ES-I3 (cell line): ENCODE data around the gene SLC26A11.

Experiments
- H3K36me3 ChIP-seq: 2 replicates; pipeline ENCODE4 v1.6.1; 2013; ENCODE audit warnings: mild to moderate bottlenecking, low read length, control low read depth, moderate library complexity; ENCODE audit not compliant: insufficient read depth
- H3K4me1 ChIP-seq: 2 replicates; pipeline ENCODE4 v1.6.1; 2013; ENCODE audit warnings: mild to moderate bottlenecking, control low read depth, low read length; ENCODE audit not compliant: insufficient read depth
- H3K9ac ChIP-seq: 2 replicates; pipeline ENCODE4 v1.6.1; 2013; ENCODE audit warnings: low read depth, mild to moderate bottlenecking, low read length, moderate library complexity
- H3K9me3 ChIP-seq: 2 replicates; pipeline ENCODE4 v1.6.1; 2013; ENCODE audit warnings: mild to moderate bottlenecking, low read length, moderate library complexity; ENCODE audit not compliant: control insufficient read depth, insufficient read depth

SLC26A11 gene

GRCh38 chr17:80220054-80220735 lies at the start of gene SLC26A11, which contains the start of gene SGSH:
Gene SLC26A11 (plus strand): TSS chr17:80220427. CDS start chr17:80221561, 1,134 bp downstream.
Gene SGSH (minus strand): TSS chr17:80220333. CDS start chr17:80220313, 20 bp downstream.
- peak within 1 kb of the TSS; percentile 98 for H3K9ac ChIP-seq
- H3K36me3 ChIP-seq: no peaks in the 10 kb centered on the region

GRCh38 chr17:80171681-80172080 lies 48.5 kb upstream of the SLC26A11 start:
- no peaks in the 10 kb centered on the region; the same call in 1 of the 2 replicates for H3K4me1 ChIP-seq
- H3K9me3 ChIP-seq: no peaks in the 10 kb centered on the region
- no peaks in the 10 kb centered on the region for H3K36me3 ChIP-seq
- H3K9ac ChIP-seq: no peak overlapping the region

More at GRCh38 chr17:80220054-80220735, at the start of gene SLC26A11, which contains the start of gene SGSH:
- Histone ChIP-seq H3K9me3 (no peaks in the 10 kb centered on the region), H3K4me1 (peaks cover 9% of the 10 kb centered on the region)

- Histone ChIP-seq H3K9ac (no peak overlapping the region), H3K36me3 (no peaks in the 10 kb centered on the region), H3K9me3 (no peaks in the 10 kb centered on the region), H3K4me1 (no peaks in the 10 kb centered on the region; the same call in 1 of the 2 replicates)
Measured at GRCh38 chr17:80173126-80173525, 47.1 kb upstream of the SLC26A11 start.

- Histone ChIP-seq H3K9me3 (no peaks in the 10 kb centered on the region), H3K9ac (no peak overlapping the region), H3K36me3 (no peaks in the 10 kb centered on the region), H3K4me1 (no peaks in the 10 kb centered on the region; the same call in 1 of the 2 replicates)
Measured at GRCh38 chr17:80173916-80174315, 46.3 kb upstream of the SLC26A11 start.

GRCh38 chr17:80176757-80177156 lies 43.5 kb upstream of the SLC26A11 start:
- Histone ChIP-seq H3K9ac (no peak overlapping the region), H3K36me3 (no peaks in the 10 kb centered on the region), H3K4me1 (no peaks in the 10 kb centered on the region; the same call in 1 of the 2 replicates), H3K9me3 (no peaks in the 10 kb centered on the region)

- Histone ChIP-seq H3K4me1 (no peaks in the 10 kb centered on the region; the same call in 1 of the 2 replicates), H3K36me3 (no peaks in the 10 kb centered on the region), H3K9me3 (no peaks in the 10 kb centered on the region), H3K9ac (no peak overlapping the region)
Measured at GRCh38 chr17:80177986-80178595, 42.1 kb upstream of the SLC26A11 start.

GRCh38 chr17:80180192-80180591 lies 40.0 kb upstream of the SLC26A11 start:
- Histone ChIP-seq H3K36me3 (no peaks in the 10 kb centered on the region), H3K9ac (no peak overlapping the region), H3K9me3 (no peaks in the 10 kb centered on the region), H3K4me1 (no peaks in the 10 kb centered on the region; the same call in 1 of the 2 replicates)

GRCh38 chr17:80181431-80181830 lies 38.8 kb upstream of the SLC26A11 start:
- Histone ChIP-seq H3K9ac (no peak overlapping the region), H3K4me1 (no peaks in the 10 kb centered on the region)

GRCh38 chr17:80182118-80182844 lies 37.9 kb upstream of the SLC26A11 start:
- H3K36me3 ChIP-seq: no peaks in the 10 kb centered on the region
- H3K9me3 ChIP-seq: no peaks in the 10 kb centered on the region
- no peaks in the 10 kb centered on the region for H3K4me1 ChIP-seq
- H3K9ac ChIP-seq: no peak overlapping the region

More at GRCh38 chr17:80181431-80181830, 38.8 kb upstream of the SLC26A11 start:
- Histone ChIP-seq H3K9me3 (no peaks in the 10 kb centered on the region), H3K36me3 (no peaks in the 10 kb centered on the region)

GRCh38 chr17:80182845-80183223 lies 37.4 kb upstream of the SLC26A11 start:
- Histone ChIP-seq H3K4me1 (no peaks in the 10 kb centered on the region), H3K36me3 (no peaks in the 10 kb centered on the region), H3K9ac (no peak overlapping the region), H3K9me3 (no peaks in the 10 kb centered on the region)

GRCh38 chr17:80183581-80184422 lies 36.4 kb upstream of the SLC26A11 start:
- Histone ChIP-seq H3K9me3 (no peaks in the 10 kb centered on the region), H3K36me3 (no peaks in the 10 kb centered on the region), H3K4me1 (no peaks in the 10 kb centered on the region), H3K9ac (no peak overlapping the region)

GRCh38 chr17:80184423-80184714 lies 35.9 kb upstream of the SLC26A11 start:
- no peaks in the 10 kb centered on the region for H3K36me3 ChIP-seq
- no peaks in the 10 kb centered on the region for H3K9me3 ChIP-seq
- no peaks in the 10 kb centered on the region for H3K4me1 ChIP-seq
- no peak overlapping the region for H3K9ac ChIP-seq

- Histone ChIP-seq H3K9me3 (no peaks in the 10 kb centered on the region), H3K4me1 (no peaks in the 10 kb centered on the region), H3K9ac (no peak overlapping the region), H3K36me3 (no peaks in the 10 kb centered on the region)
Measured at GRCh38 chr17:80185968-80186367, 34.3 kb upstream of the SLC26A11 start.

GRCh38 chr17:80187090-80187489 lies 33.1 kb upstream of the SLC26A11 start:
- H3K36me3 ChIP-seq: no peaks in the 10 kb centered on the region
- no peaks in the 10 kb centered on the region for H3K9me3 ChIP-seq
- no peak overlapping the region for H3K9ac ChIP-seq
- no peaks in the 10 kb centered on the region for H3K4me1 ChIP-seq
